ENCODE measurements around the gene SRRM3. TPM values are rescaled to one million over a fixed set of nuclear protein-coding genes. Genes with fewer than 3 reads are reported as not detected.

The SRRM3 gene
- total and polyA plus RNA-seq, 9 of the 15 experiments (the other 6 are each of a cell fraction or from before 2014, with no cell fraction given): 0.04 to 0.91 (median 0.46) TPM; not detected in 2

GRCh38 chr7:76166404-76167255, 35.1 kb upstream of the SRRM3 start (continued):
- TF ChIP-seq MAX (CRISPR knock-in tag; IDR thresholded peaks at IDR 0.05) (peak; percentile 89), ARNT (IDR thresholded peaks at IDR 0.05) (no peak), ELK3 (CRISPR knock-in tag; IDR thresholded peaks at IDR 0.05) (no peak), ETV1 (tag; conservative IDR thresholded peaks at IDR 0.05; ENCODE audit: low read depth) (peak; percentile 83), ZNF253 (CRISPR knock-in tag; conservative IDR thresholded peaks at IDR 0.05) (no peak), ETS2 (tag; IDR thresholded peaks at IDR 0.05; ENCODE audit: borderline replicate concordance, poor library complexity, severe bottlenecking) (no peak), NCOA6 (IDR thresholded peaks at IDR 0.05) (no peak), ZEB2 (IDR thresholded peaks at IDR 0.05) (0 out of 2 replicates have a peak, but pooled peaks have one; percentile 36), ZSCAN32 (CRISPR knock-in tag; IDR thresholded peaks at IDR 0.05) (no peak), ZFP91 (CRISPR knock-in tag; IDR thresholded peaks at IDR 0.05) (no peak; the same call in 1 of the 2 replicates), DACH1 (IDR thresholded peaks at IDR 0.05; ENCODE audit: partially characterized antibody) (no peak), ZNF766 (CRISPR knock-in tag; conservative IDR thresholded peaks at IDR 0.05) (peak; percentile 79; the same call in 1 of the 2 replicates), ZNF121 (CRISPR knock-in tag; conservative IDR thresholded peaks at IDR 0.05) (no peak), NFIX (CRISPR knock-in tag; IDR thresholded peaks at IDR 0.05; ENCODE audit: low read depth) (no peak), THRAP3 (IDR thresholded peaks at IDR 0.05; ENCODE audit: borderline replicate concordance) (no peak), ZNF282 (CRISPR knock-in tag; IDR thresholded peaks at IDR 0.05) (no peak), COPS2 (conservative IDR thresholded peaks at IDR 0.05) (no peak), ZNF644 (tag; IDR thresholded peaks at IDR 0.05; ENCODE audit: low read depth) (no peak), ADNP (tag; IDR thresholded peaks at IDR 0.05) (no peak), E2F1 (CRISPR knock-in tag; IDR thresholded peaks at IDR 0.05) (peak; percentile 87), PHTF2 (CRISPR knock-in tag; IDR thresholded peaks at IDR 0.05) (no peak), SMARCA4 (IDR thresholded peaks at IDR 0.05) (no peak), TCF7 (IDR thresholded peaks at IDR 0.05; ENCODE audit: borderline replicate concordance) (peak; percentile 44; the same call in 1 of the 2 replicates), EZH2 (IDR thresholded peaks at IDR 0.05; ENCODE audit: borderline replicate concordance, low read depth, low read length) (no peak), TEAD2 (tag; IDR thresholded peaks at IDR 0.05) (no peak)

Measured in K562 (cell line).